H1 (cell line): Measurements from ENCODE around the gene PTGIS. TPM values are rescaled to one million over a fixed set of nuclear protein-coding genes. Genes with fewer than 3 reads are reported as not detected.

Experiments
- CTCF ChIA-PET: fragments of 300-600 bp; sonication (Branson Sonifier 250); formaldehyde crosslinking; loops from one replicate; lab custom pipeline; 2021; ENCODE audit not compliant: partially characterized antibody; lab: Charles Lee
- POLR2A ChIA-PET: fragments of 300-600 bp; sonication (Branson Sonifier 250); formaldehyde crosslinking; loops from one replicate; lab custom pipeline; 2021; ENCODE audit warnings: inconsistent platforms; ENCODE audit not compliant: partially characterized antibody; lab: Charles Lee
- DNase-seq, 2 experiments: peaks; one replicate each; pipeline versions ENCODE4 v3.0.0 to v3.0.0-alpha.2; 2010 to 2022; ENCODE audit warnings: low spot score in 2 of 2, low read depth in 1 of 2, mixed read lengths in 1 of 2
- FAIRE-seq: peaks from 2 replicates; lab custom pipeline; 2011; peaks lifted over from hg19 to GRCh38; lab: Jason Lieb, UNC
- H2AFZ ChIP-seq: 2 replicates; pipeline ENCODE4 v1.8.1; 2012; ENCODE audit warnings: low read length, inconsistent platforms
- H2AK5ac ChIP-seq: 2 replicates; pipeline ENCODE4 v1.6.1; 2013; ENCODE audit warnings: low read depth, low read length
- H2BK120ac ChIP-seq: replicated peaks from 2 replicates; pipeline ENCODE3; 2013; ENCODE audit warnings: low read depth, low read length, inconsistent platforms
- H2BK12ac ChIP-seq: 2 replicates; pipeline ENCODE4 v1.6.1; 2013; ENCODE audit warnings: low read depth, low read length
- H2BK15ac ChIP-seq: 2 replicates; pipeline ENCODE4 v1.6.1; 2013; ENCODE audit warnings: low read length
- H2BK20ac ChIP-seq: 2 replicates; pipeline ENCODE4 v1.6.1; 2013; ENCODE audit warnings: low read length
- H2BK5ac ChIP-seq: 2 replicates; pipeline ENCODE4 v1.6.1; 2013; ENCODE audit warnings: low read depth, low read length
- H3K14ac ChIP-seq: 2 replicates; pipeline ENCODE4 v1.6.1; 2013; ENCODE audit warnings: inconsistent platforms; ENCODE audit not compliant: insufficient read length
- H3K18ac ChIP-seq: 2 replicates; pipeline ENCODE4 v1.6.1; 2013; ENCODE audit warnings: low read length; ENCODE audit errors: extremely low read depth
- H3K23ac ChIP-seq: 2 replicates; pipeline ENCODE4 v1.6.1; 2013; ENCODE audit warnings: inconsistent platforms; ENCODE audit not compliant: insufficient read length
- H3K23me2 ChIP-seq: 2 replicates; pipeline ENCODE4 v1.6.1; 2013; ENCODE audit warnings: low read depth, low read length
- H3K27ac ChIP-seq: 2 replicates; pipeline ENCODE4 v1.6.1; 2011; ENCODE audit warnings: low read depth, low read length, inconsistent platforms
- H3K27me3 ChIP-seq, 4 experiments: replicated peaks in 1 of 4; 1 replicate in 1 of 4; 2 replicates in 3 of 4; pipeline versions ENCODE4 v1.6.1 to v1.8.1; 2011 to 2013; ENCODE audit warnings: low read length in 3 of 4, mild to moderate bottlenecking in 3 of 4, inconsistent platforms in 2 of 4, mixed read lengths in 2 of 4, moderate library complexity in 1 of 4; ENCODE audit not compliant: control insufficient read depth in 3 of 4, insufficient read depth in 3 of 4; ENCODE audit errors: extremely low read depth in 1 of 4
- H3K36me3 ChIP-seq, 4 experiments: 2 replicates each; pipeline versions ENCODE4 v1.6.1 to v1.8.1; 2011 to 2013; ENCODE audit warnings: mild to moderate bottlenecking in 4 of 4, low read length in 3 of 4, moderate library complexity in 2 of 4, control low read depth in 1 of 4, inconsistent platforms in 1 of 4; ENCODE audit not compliant: insufficient read depth in 4 of 4, control insufficient read depth in 2 of 4
- H3K4ac ChIP-seq: replicated peaks from 2 replicates; pipeline ENCODE3; 2013; ENCODE audit warnings: low read length, low read depth, mixed read lengths, inconsistent platforms; ENCODE audit not compliant: insufficient read length
- H3K4me1 ChIP-seq, 4 experiments: replicated peaks in 1 of 4; 1 replicate in 1 of 4; 2 replicates in 3 of 4; pipeline versions ENCODE4 v1.6.1 to v1.8.1; 2011 to 2013; ENCODE audit warnings: low read length in 3 of 4, inconsistent platforms in 2 of 4, mixed read lengths in 1 of 4; ENCODE audit not compliant: insufficient read depth in 4 of 4, control insufficient read depth in 3 of 4
- H3K4me2 ChIP-seq, 2 experiments: 2 replicates each; pipeline versions ENCODE4 v1.6.1 to v1.8.1; 2011 to 2013; ENCODE audit warnings: low read depth in 2 of 2, low read length in 2 of 2, control low read depth in 1 of 2, inconsistent platforms in 1 of 2, mild to moderate bottlenecking in 1 of 2; ENCODE audit not compliant: insufficient read depth in 1 of 2
- H3K4me3 ChIP-seq, 4 experiments: fragments of 200-600, 300-600 bp in 1 of 4; sonication (generic), shearing (Covaris generic), sonication (Bioruptor Twin) in 1 of 4; 2 replicates each; pipeline versions ENCODE4 v1.5.1 to v1.8.1; 2011 to 2016; ENCODE audit warnings: low read length in 4 of 4, low read depth in 3 of 4, control low read depth in 2 of 4, inconsistent platforms in 2 of 4, mild to moderate bottlenecking in 2 of 4, mixed read lengths in 1 of 4, moderate library complexity in 1 of 4; ENCODE audit not compliant: insufficient read depth in 2 of 4; ENCODE audit errors: extremely low read depth in 1 of 4
- H3K56ac ChIP-seq: replicated peaks from 2 replicates; pipeline ENCODE3; 2013; ENCODE audit warnings: low read depth, mild to moderate bottlenecking, mixed read lengths, low read length, inconsistent platforms; ENCODE audit not compliant: insufficient read length
- H3K79me1 ChIP-seq: 2 replicates; pipeline ENCODE4 v1.6.1; 2013; ENCODE audit warnings: low read depth, low read length, control low read depth
- H3K79me2 ChIP-seq, 2 experiments: 2 replicates each; pipeline versions ENCODE4 v1.6.1 to v1.8.1; 2012 to 2013; ENCODE audit warnings: low read length in 2 of 2, mild to moderate bottlenecking in 2 of 2, inconsistent platforms in 1 of 2; ENCODE audit not compliant: insufficient read depth in 2 of 2, control insufficient read depth in 1 of 2
- H3K9ac ChIP-seq, 4 experiments: replicated peaks in 1 of 4; 1 replicate in 1 of 4; 2 replicates in 3 of 4; pipeline versions ENCODE4 v1.6.1 to v1.8.1; 2011 to 2013; ENCODE audit warnings: low read depth in 3 of 4, low read length in 3 of 4, control low read depth in 2 of 4, mild to moderate bottlenecking in 2 of 4, moderate library complexity in 2 of 4, inconsistent platforms in 1 of 4; ENCODE audit errors: extremely low read depth in 1 of 4
- H3K9me3 ChIP-seq, 2 experiments: 2 replicates each; pipeline versions ENCODE4 v1.6.1 to v1.8.1; 2012 to 2013; ENCODE audit warnings: mild to moderate bottlenecking in 2 of 2, moderate library complexity in 2 of 2, control low read depth in 1 of 2, inconsistent platforms in 1 of 2, low read depth in 1 of 2, low read length in 1 of 2, mixed read lengths in 1 of 2; ENCODE audit not compliant: insufficient read depth in 2 of 2
- H4K20me1 ChIP-seq, 2 experiments: replicated peaks in 1 of 2; 2 replicates each; pipeline versions ENCODE3 to v1.8.1; 2011 to 2013; ENCODE audit warnings: inconsistent platforms in 2 of 2, low read length in 2 of 2, mild to moderate bottlenecking in 1 of 2; ENCODE audit not compliant: insufficient read depth in 2 of 2, control insufficient read depth in 1 of 2
- H4K5ac ChIP-seq: 2 replicates; pipeline ENCODE4 v1.6.1; 2013; ENCODE audit warnings: low read length, low read depth, mixed read lengths, inconsistent platforms; ENCODE audit not compliant: insufficient read length
- H4K8ac ChIP-seq: 2 replicates; pipeline ENCODE4 v1.8.0; 2013; ENCODE audit warnings: mild to moderate bottlenecking, moderate library complexity, low read length, inconsistent platforms; ENCODE audit not compliant: insufficient read depth; ENCODE audit errors: extremely low read depth
- H4K91ac ChIP-seq: replicated peaks from 2 replicates; pipeline ENCODE3; 2013; ENCODE audit warnings: low read length, mixed read lengths, inconsistent platforms; ENCODE audit not compliant: insufficient read length
- BACH1 ChIP-seq: IDR thresholded peaks from 2 replicates; pipeline ENCODE4 v1.6.1; 2012; ENCODE audit warnings: low read length, improper control_type of control experiment
- CHD1 ChIP-seq: IDR thresholded peaks from 2 replicates; pipeline ENCODE4 v1.6.1; 2012; ENCODE audit warnings: low read depth, low read length, improper control_type of control experiment
- CHD2 ChIP-seq: IDR thresholded peaks from 2 replicates; pipeline ENCODE4 v1.6.1; 2012; ENCODE audit warnings: low read length, improper control_type of control experiment
- CREB1 ChIP-seq: IDR thresholded peaks from 2 replicates; pipeline ENCODE4 v1.6.1; 2012; ENCODE audit warnings: inconsistent platforms
- E2F6 ChIP-seq: IDR thresholded peaks from 2 replicates; pipeline ENCODE4 v1.6.1; 2012; ENCODE audit warnings: inconsistent platforms
- HDAC6 ChIP-seq: IDR thresholded peaks from one replicate; pipeline ENCODE4 v1.7.1; 2012; ENCODE audit warnings: low read depth, mild to moderate bottlenecking, inconsistent platforms, low read length, moderate library complexity
- KDM4A ChIP-seq: IDR thresholded peaks from one replicate; pipeline ENCODE4 v1.7.1; 2012; ENCODE audit warnings: low read depth, mild to moderate bottlenecking, moderate library complexity, low read length, inconsistent platforms; ENCODE audit not compliant: severe bottlenecking
- RAD21 ChIP-seq, 2 experiments: IDR thresholded peaks in 1 of 2; conservative IDR thresholded peaks in 1 of 2; 2 replicates each; pipeline ENCODE4 v1.6.1; 2011; ENCODE audit warnings: low read depth in 2 of 2, low read length in 2 of 2, improper control_type of control experiment in 1 of 2, inconsistent platforms in 1 of 2, mild to moderate bottlenecking in 1 of 2, moderate library complexity in 1 of 2
- SIX5 ChIP-seq: IDR thresholded peaks from 2 replicates; pipeline ENCODE4 v1.6.1; 2011; ENCODE audit warnings: mild to moderate bottlenecking, low read depth, low read length
- SP4 ChIP-seq: IDR thresholded peaks from 2 replicates; pipeline ENCODE4 v1.6.1; 2012; ENCODE audit warnings: low read length, inconsistent platforms
- TAF1 ChIP-seq: IDR thresholded peaks from 2 replicates; pipeline ENCODE4 v1.6.1; 2011; ENCODE audit warnings: mild to moderate bottlenecking, low read depth, low read length
- TAF7 ChIP-seq: optimal IDR thresholded peaks from 2 replicates; pipeline ENCODE3; 2011; ENCODE audit warnings: low read depth, mild to moderate bottlenecking, inconsistent platforms, low read length, moderate library complexity, borderline replicate concordance
- TCF12 ChIP-seq: IDR thresholded peaks from 2 replicates; pipeline ENCODE4 v1.6.1; 2011; ENCODE audit warnings: low read depth, mild to moderate bottlenecking, low read length
- TEAD4 ChIP-seq: IDR thresholded peaks from 2 replicates; pipeline ENCODE4 v1.6.1; 2012; ENCODE audit warnings: low read depth, low read length, inconsistent platforms, mixed read lengths
- WGBS, 2 experiments: shearing (Covaris generic) in 1 of 2; methylation state at CpG; one replicate each; pipeline versions ENCODE4 v1.1.6 to v1.1.7; 2013 to 2015; ENCODE audit warnings: low lambda C conversion rate in 2 of 2, mixed read lengths in 2 of 2, inconsistent platforms in 1 of 2, low coverage in 1 of 2, missing lambda C conversion rate in 1 of 2; ENCODE audit not compliant: insufficient replicate concordance in 2 of 2, insufficient coverage in 1 of 2, insufficient read length in 1 of 2; ENCODE audit errors: extremely low coverage in 1 of 2, missing lambda C conversion rate in 1 of 2; 5-methylcytosine and 5-hydroxymethylcytosine counted together
- polyA plus RNA-seq, 7 experiments: library from polyadenylated mRNA; depleted of rRNA in 3 of 7; stranded (reverse) in 5 of 7; unstranded in 2 of 7; fragments of >200 nt in 5 of 7; fragments of 200-250 nt in 2 of 7; gene quantifications; 1 replicate in 5 of 7; 2 replicates in 1 of 7; 4 replicates in 1 of 7; pipeline versions ENCODE4 v1.2.1 to v1.2.3, GENCODE V29; 2011 to 2013; ENCODE audit warnings: missing spikeins in 2 of 7, mixed read lengths in 2 of 7
- total RNA-seq: library from RNA; stranded (reverse); fragmentation: NEBNext Ultra II Directional; extraction: Animal tissue kit (Norgen Biotek cat#: 25700); gene quantifications from 2 replicates; pipeline ENCODE4 v1.2.1, GENCODE V29; 2021

PTGIS gene
- total and polyA plus RNA-seq, 2 of the 8 experiments (the other 6 are each of a cell fraction or from before 2014, with no cell fraction given) = 29.9 to 35.5 TPM

- H3K18ac ChIP-seq = no peak overlapping the region
- H3K4me3 ChIP-seq = no peak overlapping the region
- no peak overlapping the region for H4K5ac ChIP-seq
- H3K36me3 ChIP-seq = no peaks in the 10 kb centered on the region
- H2AFZ ChIP-seq = no peak overlapping the region
- no peak overlapping the region for H3K9ac ChIP-seq
- no peak overlapping the region for H4K91ac ChIP-seq
- peaks cover 7% of the 10 kb centered on the region; the same call in 1 of the 2 replicates for H3K23me2 ChIP-seq
- H3K4ac ChIP-seq = no peak overlapping the region
- no peak overlapping the region for H2BK20ac ChIP-seq
- FAIRE-seq = no peak
- no peaks in the 10 kb centered on the region; a peak in 1 of 7 replicates for H3K4me1 ChIP-seq
- H2BK15ac ChIP-seq = no peak overlapping the region
- no peak overlapping the region for H2BK12ac ChIP-seq
- ChIA-PET POLR2A (no interaction called here), CTCF (interaction anchor here (0.8 to 2.0 kb wide), 5 partner anchors 12 to 49 kb away, joined by 3 to 7 read pairs (median 4); no protein-coding TSS in a partner anchor)
- H4K20me1 ChIP-seq = peaks cover 0 to 3% of the 10 kb centered on the region in 2 experiments
- H3K9me3 ChIP-seq = no peaks in the 10 kb centered on the region
- H3K4me2 ChIP-seq = no peak overlapping the region
- no peaks in the 10 kb centered on the region for H3K79me2 ChIP-seq
- H3K27me3 ChIP-seq = no peaks in the 10 kb centered on the region
- H2BK120ac ChIP-seq = no peak overlapping the region
- H3K14ac ChIP-seq = no peak overlapping the region
- DNase-seq = no peak
- H3K79me1 ChIP-seq = no peaks in the 10 kb centered on the region
- no peak overlapping the region for H2BK5ac ChIP-seq
- no peak overlapping the region for H2AK5ac ChIP-seq
- H3K27ac ChIP-seq = no peak overlapping the region
- H3K56ac ChIP-seq = no peak overlapping the region
- no peak overlapping the region for H3K23ac ChIP-seq
- H4K8ac ChIP-seq = no peak overlapping the region
- 89% methylated on average over 4 of the region's 4 CpGs; no CpG with 5 or more reads in 1 of the 2 experiments for WGBS, 2 experiments
- TF ChIP-seq E2F6 = no peak
- no peak for TF ChIP-seq RAD21 (IDR thresholded peaks at IDR 0.05 in 1 of 2, conservative IDR thresholded peaks at IDR 0.05 in 1 of 2; ENCODE audit: low read depth in 2 of 2, low read length in 2 of 2)
- no peak for TF ChIP-seq CHD1
- TF ChIP-seq TEAD4 = no peak
- no peak for TF ChIP-seq HDAC6
- no peak for TF ChIP-seq SIX5
- no peak for TF ChIP-seq SP4
- TF ChIP-seq TAF7 = no peak
- TF ChIP-seq TAF1 = no peak
- TF ChIP-seq CHD2 = no peak
- no peak for TF ChIP-seq BACH1
- TF ChIP-seq CREB1 = no peak
- no peak for TF ChIP-seq KDM4A
- TF ChIP-seq TCF12 = no peak
Observed at GRCh38 chr20:49591217-49591865, 23.4 kb upstream of the PTGIS start.
